GM10248 (cell line): Measurements from ENCODE around the gene SGCD.

ENCODE experiments used
- CTCF ChIA-PET: fragments of 300-600 bp; sonication (Branson Sonifier 250); formaldehyde crosslinking; extraction: SDS; loops from one replicate; lab custom pipeline; 2021; ENCODE audit warnings: antibody characterized with exemption; lab: Yijun Ruan, JAX
- POLR2A ChIA-PET: fragments of 350-650 bp; sonication (Branson Sonifier 250); formaldehyde crosslinking; extraction: SDS; loops from one replicate; lab custom pipeline; 2020; ENCODE audit warnings: antibody characterized with exemption; lab: Yijun Ruan, JAX
- DNase-seq: peaks from one replicate; pipeline ENCODE4 v3.0.0; 2012; ENCODE audit errors: extremely low spot score
- TF ChIP-seq, protein P1 (sequence below): IDR thresholded peaks from 2 replicates; pipeline ENCODE4 v1.5.1; 2012; ENCODE audit warnings: mild to moderate bottlenecking, low read depth; ENCODE audit errors: extremely low read depth, missing control alignments, control extremely low read depth

Gene SGCD

DNA sequence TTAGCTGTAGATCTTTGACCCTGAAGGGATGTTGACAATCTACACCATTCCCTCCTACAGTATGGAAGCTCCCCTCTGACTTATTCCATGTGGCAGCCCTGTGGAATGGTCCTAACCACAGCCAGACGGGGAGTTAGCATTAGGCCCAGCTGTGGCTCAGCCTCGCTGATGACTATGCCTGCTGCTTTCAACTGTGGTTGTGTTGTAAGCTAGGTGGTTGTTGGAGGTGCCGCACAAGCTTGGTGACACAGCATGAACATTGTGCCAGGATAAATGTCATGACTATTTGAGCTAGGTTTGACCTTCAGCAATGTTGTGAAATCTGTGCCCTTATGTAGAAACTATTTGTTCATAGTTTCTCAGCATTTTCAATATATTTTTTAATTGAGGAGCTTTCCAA lies 40.6 kb downstream of the SGCD start:
- TF ChIP-seq, protein P1, sequence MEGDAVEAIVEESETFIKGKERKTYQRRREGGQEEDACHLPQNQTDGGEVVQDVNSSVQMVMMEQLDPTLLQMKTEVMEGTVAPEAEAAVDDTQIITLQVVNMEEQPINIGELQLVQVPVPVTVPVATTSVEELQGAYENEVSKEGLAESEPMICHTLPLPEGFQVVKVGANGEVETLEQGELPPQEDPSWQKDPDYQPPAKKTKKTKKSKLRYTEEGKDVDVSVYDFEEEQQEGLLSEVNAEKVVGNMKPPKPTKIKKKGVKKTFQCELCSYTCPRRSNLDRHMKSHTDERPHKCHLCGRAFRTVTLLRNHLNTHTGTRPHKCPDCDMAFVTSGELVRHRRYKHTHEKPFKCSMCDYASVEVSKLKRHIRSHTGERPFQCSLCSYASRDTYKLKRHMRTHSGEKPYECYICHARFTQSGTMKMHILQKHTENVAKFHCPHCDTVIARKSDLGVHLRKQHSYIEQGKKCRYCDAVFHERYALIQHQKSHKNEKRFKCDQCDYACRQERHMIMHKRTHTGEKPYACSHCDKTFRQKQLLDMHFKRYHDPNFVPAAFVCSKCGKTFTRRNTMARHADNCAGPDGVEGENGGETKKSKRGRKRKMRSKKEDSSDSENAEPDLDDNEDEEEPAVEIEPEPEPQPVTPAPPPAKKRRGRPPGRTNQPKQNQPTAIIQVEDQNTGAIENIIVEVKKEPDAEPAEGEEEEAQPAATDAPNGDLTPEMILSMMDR, result no peak
- DNase-seq, result no peak
- POLR2A ChIA-PET, result no interaction called here
- CTCF ChIA-PET, result interaction anchor here (1.5 kb wide), 1 partner anchor 10 kb away, joined by 8 read pairs; no protein-coding TSS in a partner anchor

GRCh38 chr5:156375895-156376495 lies 49.0 kb downstream of the SGCD start:
- DNase-seq, result no peak
- CTCF ChIA-PET, result interaction anchor here (1.1 to 2.8 kb wide), 4 partner anchors 9 to 30 kb away, joined by 3 to 7 read pairs (median 4); no protein-coding TSS in a partner anchor
- POLR2A ChIA-PET, result no interaction called here
- TF ChIP-seq, protein P1, result no peak

GRCh38 chr5:156376751-156377150 lies 49.8 kb downstream of the SGCD start:
- DNase-seq, result no peak
- ChIA-PET POLR2A (no interaction called here), CTCF (interaction anchor here (1.7 to 2.8 kb wide), 2 partner anchors 9 to 25 kb away, joined by 4 to 7 read pairs; no protein-coding TSS in a partner anchor)
- TF ChIP-seq, protein P1, result no peak

DNA sequence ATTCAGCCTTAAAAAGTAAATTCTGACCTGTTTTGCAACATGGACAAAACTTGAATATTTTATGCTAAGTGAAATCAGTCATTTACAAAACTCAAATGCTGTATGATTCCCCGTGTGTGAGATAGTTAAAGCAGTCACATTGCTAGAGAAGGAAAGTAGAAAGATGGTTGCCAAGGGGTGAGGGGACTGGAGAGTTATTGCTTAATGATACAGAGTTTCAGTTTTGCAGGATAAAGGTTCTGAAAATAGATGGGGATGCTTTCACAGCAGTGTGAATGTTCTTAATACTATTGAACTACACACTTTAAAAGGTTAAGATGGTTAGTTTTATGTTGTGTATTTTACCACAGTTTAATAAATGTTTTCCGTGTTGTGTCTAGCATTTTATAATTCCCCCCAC lies 51.2 kb downstream of the SGCD start:
- CTCF ChIA-PET, result interaction anchor here (1.0 kb wide), 1 partner anchor 17 kb away, joined by 3 read pairs; no protein-coding TSS in a partner anchor
- DNase-seq, result no peak
- POLR2A ChIA-PET, result no interaction called here
- TF ChIP-seq, protein P1, result no peak

- TF ChIP-seq, protein P1, result no peak
- no peak for DNase-seq
- CTCF ChIA-PET, result interaction anchor here (0.8 to 1.0 kb wide), 2 partner anchors 16 to 28 kb away, joined by 3 to 4 read pairs; no protein-coding TSS in a partner anchor
- POLR2A ChIA-PET, result no interaction called here
Observed at GRCh38 chr5:156379206-156379605, 52.2 kb downstream of the SGCD start.

GRCh38 chr5:156380848-156381247 lies 53.9 kb downstream of the SGCD start:
- no peak for DNase-seq
- ChIA-PET POLR2A (no interaction called here), CTCF (interaction anchor here (0.9 to 1.1 kb wide), 3 partner anchors 12 to 20 kb away, joined by 3 read pairs; no protein-coding TSS in a partner anchor)
- TF ChIP-seq, protein P1, result no peak
